SU-DHL-6 (cell line): ENCODE measurements around the gene GSTO2.

Source experiments
- H2AFZ ChIP-seq: fragments of 200-600 bp; sonication (generic); 2 replicates; pipeline ENCODE4 v1.6.1; 2014; ENCODE audit warnings: low read depth, mild to moderate bottlenecking, moderate library complexity, mixed read lengths, antibody characterized with exemption, low read length; ENCODE audit not compliant: severe bottlenecking
- H3F3A ChIP-seq: fragments of 200-600 bp; shearing (Covaris generic); 2 replicates; pipeline ENCODE4 v1.6.0; 2016; ENCODE audit warnings: antibody characterized with exemption, mild to moderate bottlenecking; ENCODE audit not compliant: insufficient read depth
- H3K27ac ChIP-seq: fragments of 200-600 bp; sonication (generic); 2 replicates; pipeline ENCODE4 v1.5.1; 2016; ENCODE audit warnings: low read depth, mild to moderate bottlenecking, low read length, moderate library complexity, mixed read lengths
- H3K27me3 ChIP-seq: fragments of 200-600 bp; sonication (generic), shearing (Covaris generic); 2 replicates; pipeline ENCODE4 v1.6.0; 2014; ENCODE audit warnings: mild to moderate bottlenecking, low read length
- H3K36me3 ChIP-seq: fragments of 200-600 bp; sonication (generic); 2 replicates; pipeline ENCODE4 v1.6.1; 2014; ENCODE audit warnings: mild to moderate bottlenecking, low read length, mixed read lengths
- H3K4me2 ChIP-seq: fragments of 300-600, 200-600 bp; shearing (Covaris generic), sonication (generic); 2 replicates; pipeline ENCODE4 v1.6.0; 2014; ENCODE audit warnings: low read length, low read depth, mild to moderate bottlenecking; ENCODE audit not compliant: poor library complexity, severe bottlenecking
- H3K4me3 ChIP-seq: fragments of 200-600 bp; sonication (generic); 2 replicates; pipeline ENCODE4 v1.5.1; 2014; ENCODE audit warnings: antibody characterized with exemption, low read length, mild to moderate bottlenecking, mixed read lengths; ENCODE audit not compliant: insufficient read depth, poor library complexity, severe bottlenecking
- H3K79me2 ChIP-seq: fragments of 200-600 bp; sonication (generic); 2 replicates; pipeline ENCODE4 v1.6.1; 2014; ENCODE audit warnings: mild to moderate bottlenecking, low read length, moderate library complexity; ENCODE audit not compliant: insufficient read depth
- H3K9ac ChIP-seq: fragments of 200-600 bp; sonication (generic); 2 replicates; pipeline ENCODE4 v1.7.0; 2014; ENCODE audit warnings: mild to moderate bottlenecking, low read length
- H3K9me2 ChIP-seq: fragments of 200-600 bp; sonication (generic); replicated peaks from 2 replicates; pipeline ENCODE4 v1.6.1; 2014; ENCODE audit warnings: low read length; ENCODE audit not compliant: insufficient read depth
- H3K9me3 ChIP-seq: fragments of 200-600 bp; sonication (generic); 2 replicates; pipeline ENCODE4 v1.6.1; 2014; ENCODE audit warnings: low read length, mixed read lengths; ENCODE audit not compliant: insufficient read depth
- H4K20me1 ChIP-seq: fragments of 200-600 bp; sonication (generic); 2 replicates; pipeline ENCODE4 v1.6.1; 2014; ENCODE audit warnings: low read depth, mild to moderate bottlenecking, antibody characterized with exemption, low read length, moderate library complexity, mixed read lengths
- EZH2phosphoT487 ChIP-seq: fragments of 200-600 bp; sonication (generic), shearing (Covaris generic); conservative IDR thresholded peaks from 2 replicates; pipeline ENCODE4 v1.6.1; 2018; ENCODE audit warnings: mild to moderate bottlenecking, antibody characterized with exemption, low read length, moderate library complexity, mixed read lengths
- TF ChIP-seq, protein P1 (sequence below): fragments of 200-600 bp; sonication (generic); IDR thresholded peaks from one replicate; pipeline ENCODE4 v1.5.1; 2017; ENCODE audit warnings: antibody characterized with exemption, mild to moderate bottlenecking, low read length, moderate library complexity; ENCODE audit not compliant: insufficient read depth, poor library complexity, severe bottlenecking

Gene GSTO2

DNA sequence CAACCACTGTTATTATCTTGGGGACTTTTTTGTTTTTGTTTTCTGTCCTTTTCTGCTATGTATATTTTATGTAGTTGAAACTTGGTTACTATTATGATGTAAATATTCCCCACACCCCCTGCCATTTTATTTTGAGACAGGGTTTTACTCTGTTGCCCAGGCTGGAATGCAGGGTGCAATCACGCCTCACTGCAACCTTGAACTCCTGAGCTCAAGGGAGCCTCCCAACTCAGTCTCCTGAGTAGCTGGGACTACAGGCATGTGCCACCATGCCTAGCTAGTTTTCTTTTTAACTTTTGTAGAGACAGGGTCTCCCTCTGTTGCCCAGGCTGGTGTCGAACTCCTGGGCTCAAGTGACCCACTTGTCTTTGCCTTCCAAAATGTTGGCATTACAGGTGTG lies 18.0 kb downstream of the GSTO2 start:
- H3K36me3 ChIP-seq, result no peaks in the 10 kb centered on the region
- no peak overlapping the region for H2AFZ ChIP-seq
- H3K9me2 ChIP-seq, result no peaks in the 10 kb centered on the region
- no peaks in the 10 kb centered on the region for H4K20me1 ChIP-seq
- H3K4me3 ChIP-seq, result no peak overlapping the region
- H3K79me2 ChIP-seq, result no peaks in the 10 kb centered on the region
- H3K9ac ChIP-seq, result no peak overlapping the region
- H3K9me3 ChIP-seq, result no peaks in the 10 kb centered on the region
- H3K4me2 ChIP-seq, result no peak overlapping the region
- no peaks in the 10 kb centered on the region for H3F3A ChIP-seq
- no peaks in the 10 kb centered on the region for H3K27me3 ChIP-seq
- TF ChIP-seq EZH2phosphoT487, result no peak
- TF ChIP-seq, protein P1, sequence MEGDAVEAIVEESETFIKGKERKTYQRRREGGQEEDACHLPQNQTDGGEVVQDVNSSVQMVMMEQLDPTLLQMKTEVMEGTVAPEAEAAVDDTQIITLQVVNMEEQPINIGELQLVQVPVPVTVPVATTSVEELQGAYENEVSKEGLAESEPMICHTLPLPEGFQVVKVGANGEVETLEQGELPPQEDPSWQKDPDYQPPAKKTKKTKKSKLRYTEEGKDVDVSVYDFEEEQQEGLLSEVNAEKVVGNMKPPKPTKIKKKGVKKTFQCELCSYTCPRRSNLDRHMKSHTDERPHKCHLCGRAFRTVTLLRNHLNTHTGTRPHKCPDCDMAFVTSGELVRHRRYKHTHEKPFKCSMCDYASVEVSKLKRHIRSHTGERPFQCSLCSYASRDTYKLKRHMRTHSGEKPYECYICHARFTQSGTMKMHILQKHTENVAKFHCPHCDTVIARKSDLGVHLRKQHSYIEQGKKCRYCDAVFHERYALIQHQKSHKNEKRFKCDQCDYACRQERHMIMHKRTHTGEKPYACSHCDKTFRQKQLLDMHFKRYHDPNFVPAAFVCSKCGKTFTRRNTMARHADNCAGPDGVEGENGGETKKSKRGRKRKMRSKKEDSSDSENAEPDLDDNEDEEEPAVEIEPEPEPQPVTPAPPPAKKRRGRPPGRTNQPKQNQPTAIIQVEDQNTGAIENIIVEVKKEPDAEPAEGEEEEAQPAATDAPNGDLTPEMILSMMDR, result no peak
- H3K27ac ChIP-seq, result no peak overlapping the region

DNA sequence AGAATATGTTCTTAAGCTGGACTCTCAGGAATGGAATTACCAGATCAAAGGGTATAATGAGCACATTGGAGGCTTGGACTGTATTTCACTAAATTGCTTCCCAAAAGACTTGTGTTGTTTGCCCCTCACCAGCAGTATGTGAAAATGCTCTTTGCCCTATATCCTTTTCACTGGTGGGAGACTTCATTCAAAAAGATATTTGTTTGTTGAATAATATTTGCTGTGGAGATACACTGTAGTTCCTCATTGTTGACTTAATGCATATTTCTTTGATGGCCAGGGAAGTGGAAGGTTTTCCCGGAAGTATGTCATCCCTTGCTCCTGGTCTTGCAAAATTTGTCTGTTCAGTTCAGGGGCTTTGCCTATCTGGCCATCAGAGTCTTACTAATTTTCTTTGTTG lies 19.4 kb downstream of the GSTO2 start:
- no peak overlapping the region for H3K27ac ChIP-seq
- H3K9me2 ChIP-seq, result no peaks in the 10 kb centered on the region
- H4K20me1 ChIP-seq, result no peaks in the 10 kb centered on the region
- H3K36me3 ChIP-seq, result no peaks in the 10 kb centered on the region
- H3K9me3 ChIP-seq, result no peaks in the 10 kb centered on the region
- no peaks in the 10 kb centered on the region for H3K79me2 ChIP-seq
- H3K4me3 ChIP-seq, result no peak overlapping the region
- no peak overlapping the region for H3K9ac ChIP-seq
- TF ChIP-seq, protein P1, result no peak
- TF ChIP-seq EZH2phosphoT487, result no peak
- no peak overlapping the region for H3K4me2 ChIP-seq
- no peak overlapping the region for H2AFZ ChIP-seq
- H3F3A ChIP-seq, result no peaks in the 10 kb centered on the region
- H3K27me3 ChIP-seq, result no peaks in the 10 kb centered on the region

DNA sequence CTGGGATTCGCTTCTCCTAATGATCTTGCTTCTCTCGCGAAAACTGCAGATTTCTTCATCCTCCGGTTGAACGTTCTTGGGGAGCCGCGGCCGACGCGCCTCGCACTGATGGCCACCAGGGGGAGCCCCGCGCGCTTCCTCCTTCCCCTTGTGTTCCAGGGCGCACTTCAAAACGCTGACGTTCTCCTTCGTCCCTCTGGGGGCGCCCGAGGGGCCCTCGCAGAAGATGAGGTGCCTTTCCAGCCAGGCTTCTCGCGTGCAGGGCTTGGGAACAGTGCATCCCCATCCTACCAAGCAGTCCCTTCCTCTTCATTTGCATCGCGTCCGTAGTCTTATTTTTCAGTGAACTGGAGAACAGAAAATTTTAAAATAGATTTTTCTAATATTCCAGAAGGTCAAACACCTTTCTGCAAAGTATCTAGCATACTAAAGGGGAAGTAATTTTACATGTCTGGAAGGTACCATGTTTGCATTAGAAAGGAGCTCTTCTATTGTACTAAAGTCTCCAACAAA lies 22.5 kb downstream of the GSTO2 start:
- TF ChIP-seq, protein P1, result peak; percentile 99
- TF ChIP-seq EZH2phosphoT487, result no peak
- Histone ChIP-seq H3K9ac (no peak overlapping the region), H3K9me2 (no peaks in the 10 kb centered on the region), H3K27me3 (no peaks in the 10 kb centered on the region), H4K20me1 (no peaks in the 10 kb centered on the region), H2AFZ (peak overlapping the region; percentile 69), H3F3A (no peaks in the 10 kb centered on the region), H3K4me3 (no peak overlapping the region), H3K27ac (no peak overlapping the region), H3K9me3 (no peaks in the 10 kb centered on the region), H3K36me3 (no peaks in the 10 kb centered on the region), H3K79me2 (no peaks in the 10 kb centered on the region), H3K4me2 (peak overlapping the region; percentile 38)
